Renal cortex interstitium (tissue), 11 donors: ENCODE measurements around the gene CNTNAP2. TPM values are rescaled to one million over a fixed set of nuclear protein-coding genes. Genes with fewer than 3 reads are reported as not detected.
A peak's percentile ranks its signal among the peaks of the same experiment; 100 is the strongest.
"Not testable (repeated sequence)": the region's sequence is repeated elsewhere in the genome, so short reads cannot be mapped to it uniquely, and the experiment has no call there.

ENCODE experiments used
- DNase-seq, 11 donors: peaks; one replicate each; pipeline ENCODE4 v3.0.0-alpha.2; 2013; ENCODE audit warnings: low read depth in 9 of 11, low spot score in 4 of 11; ENCODE audit errors: extremely low read depth in 1 of 11
- polyA plus RNA-seq, 3 donors: library from polyadenylated mRNA; unstranded; fragments of 120-200 nt; gene quantifications; one replicate each; pipeline ENCODE4 v1.2.1, GENCODE V29; 2013; ENCODE audit not compliant: insufficient read length in 3 of 3

Gene CNTNAP2
- polyA plus RNA-seq, 3 donors, result 25.6 to 29.3 (median 26.6) TPM

- no peak for DNase-seq
These were observed 1455.0 kb downstream of the CNTNAP2 start for GRCh38 chr7:147571436-147572185.

GRCh38 chr7:147578196-147578595 is 1461.6 kb downstream of the CNTNAP2 start:
- DNase-seq, result no peak

- no peak for DNase-seq
These were observed 1462.5 kb downstream of the CNTNAP2 start for GRCh38 chr7:147579148-147579547.

- no peak for DNase-seq
These were observed 1468.2 kb downstream of the CNTNAP2 start for GRCh38 chr7:147584771-147585193.

DNA sequence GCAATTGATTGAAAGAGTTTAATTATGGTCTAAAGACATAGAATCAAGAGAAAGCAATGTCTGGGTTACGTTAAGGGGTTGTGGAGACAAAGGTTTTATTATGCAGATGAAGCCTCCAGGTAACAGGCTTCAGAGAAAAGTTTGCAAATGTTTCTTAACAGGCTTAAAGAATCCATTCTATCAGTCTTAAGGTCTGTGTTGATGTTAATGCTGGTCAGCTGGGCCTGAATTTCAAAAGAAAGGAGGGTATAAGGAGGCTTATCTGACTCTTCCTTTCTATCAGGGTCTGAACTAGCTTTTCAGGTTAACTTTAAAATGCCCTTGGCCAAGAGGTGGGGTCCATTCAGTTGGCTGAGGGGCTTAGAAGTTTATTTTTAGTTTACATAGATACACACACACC is 1469.5 kb downstream of the CNTNAP2 start:
- DNase-seq, result no peak

- no peak for DNase-seq
These were observed 1469.9 kb downstream of the CNTNAP2 start for GRCh38 chr7:147586526-147586925.

GRCh38 chr7:147593271-147594057 is 1476.9 kb downstream of the CNTNAP2 start:
- no peak for DNase-seq

- no peak for DNase-seq
These were observed 1478.4 kb downstream of the CNTNAP2 start for GRCh38 chr7:147595042-147595441.

DNA sequence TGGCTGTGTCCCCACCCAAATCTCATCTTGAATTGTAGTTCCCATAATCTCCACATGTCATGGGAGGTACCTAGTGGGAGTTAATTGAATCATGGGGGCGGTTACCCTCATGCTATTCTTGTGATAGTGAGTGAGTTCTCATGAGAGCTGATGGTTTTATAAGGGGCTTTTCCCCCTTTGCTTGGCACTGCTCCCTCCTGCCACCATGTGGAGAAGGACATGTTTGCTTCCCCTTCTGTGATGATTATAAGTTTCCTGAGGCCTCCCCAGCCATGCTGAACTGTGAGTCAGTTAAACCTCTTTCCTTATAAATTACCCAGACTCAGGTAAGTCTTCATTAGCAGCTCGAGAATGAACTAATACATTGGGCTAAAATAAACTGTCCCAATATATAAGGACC is 1482.1 kb downstream of the CNTNAP2 start:
- DNase-seq, result not testable (repeated sequence)

DNA sequence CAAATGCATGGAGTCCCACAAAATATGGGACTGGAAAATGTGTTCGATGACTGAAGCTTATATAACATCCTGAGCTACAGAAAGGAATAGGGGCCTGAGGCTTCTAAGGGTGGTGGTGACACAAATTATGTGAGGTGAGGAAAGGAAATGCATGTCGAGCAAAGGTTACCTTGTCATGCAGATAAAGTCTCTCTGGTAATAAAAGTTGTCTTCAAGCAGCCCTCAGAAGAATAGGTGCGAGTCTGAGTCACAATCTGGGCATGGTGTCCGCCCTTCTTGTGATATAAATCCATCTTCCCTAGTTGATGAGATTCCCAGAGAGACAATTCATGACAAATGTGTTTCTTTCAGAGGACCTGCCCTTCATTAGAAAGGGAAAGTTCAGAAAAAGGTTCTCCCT is 1488.7 kb downstream of the CNTNAP2 start:
- DNase-seq, result no peak

- DNase-seq, result no peak
These were observed 1490.7 kb downstream of the CNTNAP2 start for GRCh38 chr7:147607157-147607800.

- no peak for DNase-seq
These were observed 1494.8 kb downstream of the CNTNAP2 start for GRCh38 chr7:147611431-147611830.

DNA sequence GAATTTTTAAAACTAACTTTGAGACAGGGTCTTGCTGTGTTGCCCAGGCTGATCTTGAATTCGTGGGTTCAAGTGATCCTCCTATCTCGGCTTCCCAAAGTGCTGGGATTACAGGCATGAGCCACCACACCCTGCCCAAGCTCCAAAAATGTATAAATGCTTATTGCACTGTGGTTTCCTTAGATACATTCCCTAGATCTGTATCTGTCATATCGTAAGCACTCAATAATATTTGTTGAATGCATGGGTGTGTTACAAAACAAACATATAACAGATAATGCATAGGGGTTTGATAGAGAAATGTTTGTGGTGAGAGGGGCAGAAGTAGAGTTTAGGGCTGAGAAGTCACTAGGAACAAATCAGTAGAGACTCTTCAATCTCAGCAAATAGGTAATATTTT is 1518.7 kb downstream of the CNTNAP2 start:
- no peak for DNase-seq

DNA sequence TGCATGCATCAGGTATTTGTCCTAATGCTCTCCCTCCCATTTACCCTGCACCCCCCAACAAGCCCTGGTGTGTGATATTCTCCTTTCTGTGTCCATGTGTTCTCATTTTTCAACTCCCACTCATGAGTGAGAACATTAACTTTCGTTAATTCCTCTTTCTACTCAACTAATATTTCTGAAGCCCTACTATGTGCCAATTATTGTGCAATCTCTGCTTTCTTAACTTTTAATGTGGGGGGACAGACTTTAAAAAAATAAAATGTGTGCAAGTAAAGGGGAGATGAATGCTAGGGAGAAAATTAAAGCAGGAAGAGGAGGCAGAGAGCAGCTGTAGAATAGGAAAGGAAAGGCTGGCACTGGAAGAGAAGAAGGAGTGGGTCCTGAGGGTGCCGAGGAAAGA is 1520.0 kb downstream of the CNTNAP2 start:
- DNase-seq, result no peak

GRCh38 chr7:147638566-147638965 is 1522.0 kb downstream of the CNTNAP2 start:
- DNase-seq, result no peak

- no peak for DNase-seq
These were observed 1522.4 kb downstream of the CNTNAP2 start for GRCh38 chr7:147639037-147639436.

DNA sequence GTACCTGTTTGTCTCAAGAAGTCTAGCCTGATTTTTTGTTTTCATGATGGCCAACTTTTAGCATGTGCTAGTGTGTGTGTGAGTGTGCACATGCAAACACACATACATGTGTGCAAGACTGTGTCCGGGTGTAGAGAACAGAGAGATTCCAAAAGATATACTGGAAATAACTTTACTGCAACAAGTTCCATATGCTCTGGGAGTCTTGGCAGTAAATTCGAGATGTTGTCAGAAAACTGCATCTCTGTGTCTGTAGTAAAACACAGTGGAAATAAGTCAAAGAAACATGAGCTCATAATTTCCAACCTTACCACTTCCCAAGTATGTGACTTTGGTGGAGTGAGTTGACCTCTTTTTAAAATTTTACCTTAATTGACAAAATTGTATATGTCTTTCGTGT is 1523.2 kb downstream of the CNTNAP2 start:
- DNase-seq, result peak in 1 of 11 donors; percentile 1

DNA sequence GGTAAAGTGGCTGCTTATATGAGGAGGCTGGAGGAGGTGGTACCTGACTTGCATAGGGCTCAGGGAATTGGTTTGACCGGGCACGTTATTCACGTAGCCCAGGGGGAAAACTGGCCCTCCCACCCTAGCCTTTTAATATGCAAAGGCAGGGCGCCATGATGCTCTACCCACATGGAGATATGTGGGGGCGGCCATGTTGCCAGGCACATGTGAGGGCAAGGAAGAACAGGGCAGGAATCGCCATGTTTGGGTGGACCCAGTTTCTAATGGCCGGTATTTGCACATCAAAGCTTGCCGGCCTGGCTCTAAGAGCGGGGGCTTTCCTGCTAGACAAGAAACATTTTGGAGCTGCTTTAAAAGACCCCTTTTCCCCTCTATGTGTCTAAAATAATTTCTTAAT is 1524.2 kb downstream of the CNTNAP2 start:
- no peak for DNase-seq

DNA sequence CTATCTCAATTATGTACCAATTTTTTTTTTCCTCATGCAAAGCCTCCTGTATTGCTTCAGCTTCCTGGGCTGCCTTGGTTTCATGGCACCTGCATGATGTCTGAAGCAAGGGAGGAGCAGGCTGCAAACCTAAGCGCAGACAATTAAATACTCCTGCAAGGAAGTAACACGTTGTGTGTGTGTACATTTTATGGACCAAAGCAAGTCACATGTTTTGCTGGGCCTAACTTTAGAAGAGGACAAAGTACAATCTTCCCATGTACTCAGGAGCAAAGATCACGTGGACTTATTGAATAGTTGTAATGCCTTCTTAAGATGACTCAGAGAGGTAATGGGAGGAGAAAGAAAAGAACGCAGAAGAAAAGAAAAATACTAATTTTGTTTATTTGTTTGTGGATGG is 1530.0 kb downstream of the CNTNAP2 start:
- DNase-seq, result no peak

- no peak for DNase-seq
These were observed 1534.4 kb downstream of the CNTNAP2 start for GRCh38 chr7:147650991-147651390.
